OCI-LY3 (cell line): ENCODE results near the gene NCOA3.
"Not testable (repeated sequence)": the region's sequence is repeated elsewhere in the genome, so short reads cannot be mapped to it uniquely, and the experiment has no call there.

ENCODE experiments used
- H2AFZ ChIP-seq: fragments of 200-600, 300-600 bp; shearing (Covaris generic); 2 replicates; pipeline ENCODE4 v1.6.0; 2014; ENCODE audit warnings: antibody characterized with exemption, low read depth, low read length
- H3K27ac ChIP-seq: fragments of 200-600, 300-600 bp; sonication (generic); 2 replicates; pipeline ENCODE4 v1.5.1; 2014; ENCODE audit warnings: mild to moderate bottlenecking, low read length, moderate library complexity, mixed read lengths
- H3K27me3 ChIP-seq: fragments of 200-600, 300-600 bp; sonication (generic); 2 replicates; pipeline ENCODE4 v1.6.1; 2014; ENCODE audit warnings: low read depth, low read length, mixed read lengths
- H3K36me3 ChIP-seq: fragments of 200-600, 300-600 bp; sonication (generic); replicated peaks from 2 replicates; pipeline ENCODE3; 2014; ENCODE audit warnings: low read depth, low read length, mixed read lengths
- H3K4me1 ChIP-seq: fragments of 300-600, 200-600 bp; sonication (generic); 2 replicates; pipeline ENCODE4 v1.6.1; 2014; ENCODE audit warnings: low read length, mixed read lengths
- H3K4me2 ChIP-seq: fragments of 200-600, 300-600 bp; sonication (generic); 2 replicates; pipeline ENCODE4 v1.6.1; 2014; ENCODE audit warnings: low read length, mixed read lengths
- H3K4me3 ChIP-seq: fragments of 300-600, 200-600 bp; sonication (generic); 2 replicates; pipeline ENCODE4 v1.5.1; 2014; ENCODE audit warnings: antibody characterized with exemption, mild to moderate bottlenecking, low read length, moderate library complexity
- H3K79me2 ChIP-seq: fragments of 300-600, 200-600 bp; shearing (Covaris generic); 2 replicates; pipeline ENCODE4 v1.6.1; 2014; ENCODE audit warnings: mild to moderate bottlenecking, low read length, mixed read lengths
- H3K9ac ChIP-seq: fragments of 300-600, 200-600 bp; shearing (Covaris generic); 2 replicates; pipeline ENCODE4 v1.6.0; 2014; ENCODE audit warnings: mild to moderate bottlenecking, low read length, moderate library complexity
- H3K9me3 ChIP-seq: fragments of 200-600, 300-600 bp; shearing (Covaris generic); 2 replicates; pipeline ENCODE4 v1.6.1; 2014; ENCODE audit warnings: low read length, mixed read lengths; ENCODE audit not compliant: insufficient read depth
- H4K20me1 ChIP-seq: fragments of 200-600, 300-600 bp; sonication (generic); 2 replicates; pipeline ENCODE4 v1.6.1; 2016; ENCODE audit warnings: low read length, mixed read lengths; ENCODE audit not compliant: insufficient read depth
- CTCF ChIP-seq: fragments of 200-600, 300-600 bp; sonication (generic); IDR thresholded peaks from 2 replicates; pipeline ENCODE4 v1.5.1; 2014; ENCODE audit warnings: antibody characterized with exemption, low read length, low read depth
- EZH2phosphoT487 ChIP-seq: fragments of 200-600 bp; shearing (Covaris generic); IDR thresholded peaks from 2 replicates; pipeline ENCODE4 v1.6.1; 2018; ENCODE audit warnings: antibody characterized with exemption, mixed run types, low read depth

NCOA3 gene

GRCh38 chr20:47549671-47550070 is 48.0 kb downstream of the NCOA3 start:
- H3K79me2 ChIP-seq: peaks cover 85% of the 10 kb centered on the region
- H4K20me1 ChIP-seq: peaks cover 78% of the 10 kb centered on the region
- TF ChIP-seq CTCF (no peak), EZH2phosphoT487 (no peak)
- no peak overlapping the region for H3K4me2 ChIP-seq
- H3K9ac ChIP-seq: no peak overlapping the region
- H3K36me3 ChIP-seq: peaks cover 19% of the 10 kb centered on the region
- H3K27ac ChIP-seq: no peak overlapping the region
- H2AFZ ChIP-seq: no peak overlapping the region
- no peak overlapping the region for H3K4me3 ChIP-seq
- H3K4me1 ChIP-seq: no peaks in the 10 kb centered on the region
- H3K9me3 ChIP-seq: no peaks in the 10 kb centered on the region
- H3K27me3 ChIP-seq: no peaks in the 10 kb centered on the region

- Histone ChIP-seq H3K4me1 (no peaks in the 10 kb centered on the region), H3K9me3 (no peaks in the 10 kb centered on the region), H3K36me3 (peaks cover 23% of the 10 kb centered on the region), H3K9ac (no peak overlapping the region), H3K4me2 (no peak overlapping the region), H3K27me3 (no peaks in the 10 kb centered on the region), H4K20me1 (peaks cover 76% of the 10 kb centered on the region), H3K4me3 (no peak overlapping the region), H3K27ac (no peak overlapping the region), H2AFZ (no peak overlapping the region), H3K79me2 (peaks cover 84% of the 10 kb centered on the region)
- no peak for TF ChIP-seq EZH2phosphoT487
- TF ChIP-seq CTCF: no peak
These were observed 49.5 kb downstream of the NCOA3 start for GRCh38 chr20:47551222-47551621.

- Histone ChIP-seq H4K20me1 (peaks cover 76% of the 10 kb centered on the region), H3K4me3 (no peak overlapping the region), H3K79me2 (peaks cover 84% of the 10 kb centered on the region), H3K27me3 (no peaks in the 10 kb centered on the region), H3K27ac (no peak overlapping the region), H3K4me1 (0 out of 2 replicates have a peak, but pooled peaks cover under 1% of the 10 kb centered on the region), H3K4me2 (no peak overlapping the region), H3K36me3 (peaks cover 23% of the 10 kb centered on the region), H3K9me3 (no peaks in the 10 kb centered on the region), H3K9ac (no peak overlapping the region), H2AFZ (no peak overlapping the region)
- TF ChIP-seq CTCF (no peak), EZH2phosphoT487 (no peak)
These were observed 50.2 kb downstream of the NCOA3 start for GRCh38 chr20:47551841-47552240.

- TF ChIP-seq EZH2phosphoT487: no peak
- no peak overlapping the region for H2AFZ ChIP-seq
- H4K20me1 ChIP-seq: peaks cover 79% of the 10 kb centered on the region
- no peaks in the 10 kb centered on the region for H3K27me3 ChIP-seq
- H3K4me2 ChIP-seq: no peak overlapping the region
- H3K4me3 ChIP-seq: no peak overlapping the region
- no peak overlapping the region for H3K9ac ChIP-seq
- no peaks in the 10 kb centered on the region for H3K9me3 ChIP-seq
- 0 out of 2 replicates have a peak, but pooled peaks cover 6% of the 10 kb centered on the region for H3K4me1 ChIP-seq
- peaks cover 84% of the 10 kb centered on the region for H3K79me2 ChIP-seq
- H3K27ac ChIP-seq: no peak overlapping the region
- peaks cover 23% of the 10 kb centered on the region for H3K36me3 ChIP-seq
These were observed 51.3 kb downstream of the NCOA3 start for GRCh38 chr20:47552996-47553395.

GRCh38 chr20:47553594-47554235 is 52.0 kb downstream of the NCOA3 start:
- H3K9ac ChIP-seq, H3K27me3 ChIP-seq, H3K27ac ChIP-seq, H2AFZ ChIP-seq, H3K4me1 ChIP-seq, H3K9me3 ChIP-seq, H3K4me3 ChIP-seq, H3K4me2 ChIP-seq: not testable (repeated sequence)
- Histone ChIP-seq H3K36me3 (peaks cover 23% of the 10 kb centered on the region), H3K79me2 (peaks cover 85% of the 10 kb centered on the region), H4K20me1 (peaks cover 82% of the 10 kb centered on the region)

GRCh38 chr20:47554283-47554682 is 52.6 kb downstream of the NCOA3 start:
- H3K27me3 ChIP-seq, H2AFZ ChIP-seq, H3K9me3 ChIP-seq, H3K9ac ChIP-seq, H3K4me3 ChIP-seq, H3K27ac ChIP-seq, H3K4me2 ChIP-seq, H3K4me1 ChIP-seq: not testable (repeated sequence)
- peaks cover 23% of the 10 kb centered on the region for H3K36me3 ChIP-seq
- peaks cover 82% of the 10 kb centered on the region for H4K20me1 ChIP-seq
- peaks cover 85% of the 10 kb centered on the region for H3K79me2 ChIP-seq
